HG02763 (cell line): ENCODE results near the gene CCDC24.

Experiments
- ATAC-seq: cut with Tn5 transposase; IDR thresholded peaks from one replicate; pipeline ENCODE4 v1.9.1; 2021; ENCODE audit warnings: mild to moderate bottlenecking, moderate library complexity; ENCODE audit not compliant: unreplicated experiment

Gene CCDC24

DNA sequence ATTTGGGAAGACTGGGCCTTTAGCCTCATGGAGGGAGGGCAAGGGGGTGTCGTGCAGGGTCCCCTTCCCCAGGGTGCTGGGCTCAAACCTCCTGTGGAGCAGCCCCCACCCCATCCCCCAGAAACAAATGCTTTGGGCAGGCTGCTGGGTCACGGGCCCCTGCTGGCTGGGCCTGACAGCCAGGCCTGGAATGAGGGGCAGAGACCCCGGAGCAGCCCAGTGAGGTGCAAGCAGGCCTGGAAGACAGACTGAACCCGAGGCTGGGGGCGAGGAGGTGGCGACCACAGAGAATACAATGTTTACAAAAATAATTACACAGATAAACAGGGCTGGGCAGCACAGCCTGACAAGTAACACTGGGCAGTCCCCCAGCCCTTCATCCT, 5.3 kb downstream of the CCDC24 start:
- no peak for ATAC-seq

DNA sequence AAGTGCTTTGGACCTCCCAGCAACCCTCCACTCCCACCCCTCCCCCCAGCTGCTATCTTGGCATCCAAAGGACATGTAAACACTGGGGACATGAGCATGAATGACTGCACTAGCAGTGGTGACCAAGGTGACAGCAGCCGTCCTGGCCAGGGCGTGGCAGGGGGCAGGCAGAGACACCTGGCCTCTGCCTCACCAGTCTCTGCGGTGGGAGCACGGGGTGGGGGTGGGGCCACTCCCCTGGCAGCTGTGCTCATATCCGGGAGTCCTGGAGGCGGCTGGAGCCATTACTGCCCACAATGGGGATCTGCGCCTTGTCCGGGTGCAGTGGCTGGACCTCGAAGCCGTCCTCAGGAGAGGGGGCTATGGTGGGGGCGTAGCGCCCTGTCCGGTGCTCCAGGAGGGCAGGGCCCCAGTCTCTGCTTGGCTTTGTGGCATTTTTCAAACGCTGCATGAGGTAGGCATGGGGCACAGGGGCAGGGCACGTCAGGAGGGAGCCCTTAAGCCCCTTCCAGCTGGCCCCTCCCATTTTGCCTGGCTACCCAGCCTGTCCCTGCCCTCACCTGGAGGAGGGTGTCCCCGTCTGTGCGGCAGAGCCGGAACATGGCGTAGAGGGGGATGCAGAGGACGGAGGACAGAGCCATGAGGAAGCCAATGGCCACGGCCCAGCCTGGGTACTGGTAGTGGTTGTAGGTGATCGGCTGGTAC, 6.0 kb downstream of the CCDC24 start:
- no peak for ATAC-seq

DNA sequence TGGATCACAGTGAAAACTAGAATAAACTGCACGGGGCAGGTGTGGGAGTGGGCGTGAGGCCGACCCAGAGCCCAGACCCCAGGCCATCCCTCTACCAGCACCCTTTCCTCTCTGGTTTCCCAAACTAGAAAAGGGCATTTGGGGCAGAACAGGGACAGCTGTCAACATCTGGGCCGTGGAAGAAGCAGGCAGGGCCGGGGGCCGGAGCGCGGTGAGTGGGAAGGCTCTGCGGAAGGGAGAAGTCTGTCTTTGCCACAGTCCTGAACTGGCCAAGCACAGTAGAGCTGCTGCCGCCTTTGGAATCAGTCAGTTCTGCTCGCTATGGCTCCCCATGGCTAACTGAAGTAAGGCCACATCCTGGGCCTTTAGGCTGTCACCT, 6.6 kb downstream of the CCDC24 start:
- ATAC-seq: no peak

DNA sequence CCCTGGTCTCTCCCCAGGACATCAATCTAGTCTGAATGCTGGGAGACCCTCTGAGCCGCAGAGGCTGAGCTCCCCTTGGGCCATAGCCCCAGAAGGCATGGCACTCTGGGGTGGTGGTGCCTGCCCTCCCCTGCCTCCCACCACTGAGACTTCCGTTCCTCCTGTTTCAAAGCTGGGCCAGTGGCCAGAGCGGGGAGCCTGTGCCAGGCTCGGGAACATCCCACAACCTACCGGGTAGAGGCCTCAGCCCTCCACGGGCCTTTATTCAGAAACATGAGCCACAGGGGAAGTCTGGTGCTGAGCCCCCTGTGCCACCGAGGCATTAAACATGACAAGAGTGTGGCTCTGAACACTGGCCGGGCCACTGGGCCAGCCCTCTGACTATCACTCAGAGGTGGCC, 8.1 kb downstream of the CCDC24 start:
- ATAC-seq: no peak

DNA sequence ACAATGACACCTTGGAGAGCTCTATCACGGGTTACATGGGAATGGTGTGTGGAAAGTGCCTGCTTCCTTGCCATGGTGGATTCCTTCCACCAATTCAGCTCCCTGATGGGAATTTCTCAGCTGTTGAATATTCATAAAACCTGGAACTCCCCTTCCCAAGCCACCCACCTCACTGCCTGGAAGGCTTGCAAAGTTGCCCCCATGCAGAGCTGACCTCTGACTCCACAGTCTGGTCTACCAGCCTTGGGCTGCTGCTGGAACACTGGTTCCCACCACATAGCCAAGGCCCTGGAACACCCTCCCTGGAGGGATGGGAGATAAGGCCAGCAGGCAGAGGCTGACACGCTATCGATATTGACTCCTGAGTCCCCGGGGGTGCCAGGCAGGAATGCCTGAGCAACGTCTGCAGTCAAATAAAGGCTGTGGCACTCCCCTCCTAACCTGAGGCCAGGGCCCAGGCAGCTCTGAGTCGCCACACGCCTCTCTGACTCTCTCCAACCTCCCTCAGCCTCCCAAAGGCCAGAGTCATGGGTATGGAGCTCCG, 8.8 kb downstream of the CCDC24 start:
- no peak for ATAC-seq

DNA sequence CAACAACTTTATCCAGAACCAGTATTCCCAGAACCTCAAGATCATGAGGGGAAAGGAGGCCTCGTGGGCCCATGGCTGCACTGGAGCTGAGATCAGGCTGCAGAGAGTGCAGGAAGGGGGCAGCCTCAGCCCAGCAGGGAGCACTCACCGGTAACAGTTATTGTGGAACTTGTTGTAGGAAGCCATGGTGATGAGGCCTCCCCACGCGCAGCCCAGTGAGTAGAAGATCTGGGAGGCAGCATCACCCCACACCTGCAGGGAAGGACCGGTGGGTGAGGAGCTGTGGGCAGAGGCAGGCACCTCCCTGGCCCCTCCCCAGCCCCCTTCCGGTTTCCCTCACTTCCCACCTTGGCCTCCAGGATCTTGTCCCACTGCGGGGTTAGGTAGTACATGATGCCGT, 10.8 kb downstream of the CCDC24 start:
- ATAC-seq: no peak

DNA sequence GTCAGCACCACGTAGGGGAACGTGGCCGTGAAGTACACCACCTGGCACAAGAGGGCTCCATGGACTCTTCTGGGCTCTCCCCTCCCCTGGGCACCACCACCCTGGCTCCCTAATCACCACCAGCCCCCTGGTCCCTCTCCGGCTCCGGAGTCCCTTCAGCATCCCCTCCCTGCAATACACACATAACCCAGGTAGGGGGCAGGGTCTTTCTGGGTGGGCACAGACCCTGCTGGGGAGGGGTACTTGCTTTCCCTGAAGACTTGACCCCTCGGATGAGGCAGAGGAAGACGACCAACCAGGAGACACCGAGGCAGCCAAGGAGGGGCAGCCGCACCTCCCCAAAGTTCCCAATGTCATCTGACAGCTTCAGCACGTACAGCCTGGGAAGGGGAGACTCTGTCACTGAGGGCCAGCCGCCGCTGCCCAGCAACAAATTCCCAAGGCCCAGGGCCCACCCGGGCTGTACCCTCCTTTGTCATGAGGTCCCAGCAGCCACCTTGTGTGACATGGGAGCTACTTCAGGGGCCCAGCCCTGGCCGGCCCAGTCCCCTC, 11.3 kb downstream of the CCDC24 start:
- no peak for ATAC-seq

DNA sequence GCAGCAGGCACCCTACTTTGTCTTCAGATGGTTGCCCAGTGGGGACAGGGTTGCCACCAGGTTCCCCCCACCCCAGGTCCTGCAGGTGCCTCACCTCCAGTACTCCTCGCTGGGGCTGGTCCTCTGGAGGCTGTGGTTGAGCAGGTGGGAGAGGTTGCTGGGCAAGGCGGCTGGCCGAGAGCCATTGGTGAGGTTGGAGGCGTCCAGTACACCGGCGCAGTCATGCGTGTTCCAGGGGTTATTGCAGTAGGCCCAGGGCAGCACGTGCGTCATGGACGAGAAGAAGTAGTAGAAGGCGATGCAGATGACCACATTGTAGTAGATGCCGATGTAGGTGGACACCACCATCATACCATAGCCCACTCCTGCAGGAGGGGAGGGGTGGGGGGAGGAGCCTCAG, 16.9 kb downstream of the CCDC24 start:
- no peak for ATAC-seq

DNA sequence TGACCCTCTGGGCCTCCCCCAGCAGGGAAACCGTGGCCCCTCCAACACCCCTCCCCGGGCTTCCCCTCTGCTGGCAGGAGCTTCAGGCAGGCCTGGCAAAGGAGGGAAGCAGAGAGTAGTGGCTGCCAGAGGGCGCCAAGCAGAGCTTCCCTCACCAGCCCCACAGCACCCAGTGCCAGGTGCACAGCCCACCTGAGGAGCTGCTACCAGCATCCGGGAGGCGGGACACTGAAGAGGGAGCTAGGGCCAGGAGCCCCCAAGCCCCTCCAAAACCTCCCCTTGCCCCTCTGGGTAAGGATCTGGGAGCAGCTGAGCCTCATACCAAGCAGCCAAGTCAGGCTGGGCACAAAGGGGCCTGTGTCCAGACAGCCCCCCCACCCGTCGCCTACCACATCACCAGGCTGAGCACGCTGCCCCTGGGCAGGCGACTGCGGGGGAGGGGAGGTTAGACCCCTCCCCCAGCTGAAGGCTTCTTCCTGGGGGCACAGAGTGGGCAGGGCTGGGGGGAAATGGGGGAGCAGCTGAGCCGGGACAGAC, 19.6 kb downstream of the CCDC24 start:
- no peak for ATAC-seq

DNA sequence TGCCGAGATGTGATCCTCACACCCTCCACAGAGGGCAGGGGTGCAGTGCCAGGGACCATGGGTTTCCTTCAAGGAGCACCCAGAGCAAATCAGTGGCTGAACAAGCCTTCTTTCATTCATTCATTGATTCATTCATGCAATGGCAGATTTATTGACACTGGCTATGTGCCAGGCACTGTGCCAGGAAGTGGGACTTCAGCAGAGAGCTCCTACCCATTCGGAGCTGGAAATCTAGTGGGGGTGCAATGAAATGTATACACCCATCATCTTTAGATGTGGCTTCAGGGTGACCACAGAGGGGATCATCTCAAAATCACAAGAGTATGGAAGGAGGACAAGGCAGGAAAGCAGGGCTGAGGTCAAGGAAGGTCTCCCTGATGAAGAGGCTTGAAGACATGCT, 21.0 kb downstream of the CCDC24 start:
- ATAC-seq: no peak

DNA sequence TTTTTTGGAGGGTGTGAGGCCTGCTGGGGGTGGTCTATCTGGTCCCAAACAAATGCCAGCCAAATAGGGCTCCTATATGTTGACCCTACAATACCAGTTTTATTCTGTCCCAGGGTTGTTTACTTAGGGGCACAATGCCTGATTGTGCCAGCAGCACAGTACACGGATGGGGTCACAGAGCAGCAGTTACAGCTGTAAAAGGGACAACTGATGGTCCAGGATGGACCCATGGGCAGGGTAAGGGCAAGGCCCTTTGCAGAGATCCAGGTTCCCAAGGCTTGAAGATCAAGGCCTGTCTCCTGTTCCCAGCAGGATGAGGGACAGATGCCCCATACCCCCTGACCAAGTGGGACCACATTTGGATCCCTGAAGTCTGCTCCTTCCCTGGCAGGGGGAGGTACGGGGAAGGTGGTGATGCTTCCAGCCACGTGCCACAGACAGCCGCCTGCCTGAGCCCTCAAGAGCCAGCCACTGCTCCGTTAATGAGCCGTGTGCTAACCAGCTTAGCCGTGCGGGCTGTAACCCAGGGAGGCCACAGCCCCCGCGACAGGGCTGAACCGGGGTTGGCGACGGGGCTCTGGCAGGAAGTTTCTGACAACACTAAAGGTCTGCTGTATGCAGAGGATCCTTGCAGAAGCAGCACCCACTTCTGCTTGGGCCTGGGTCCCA, 21.7 kb downstream of the CCDC24 start:
- ATAC-seq: no peak

DNA sequence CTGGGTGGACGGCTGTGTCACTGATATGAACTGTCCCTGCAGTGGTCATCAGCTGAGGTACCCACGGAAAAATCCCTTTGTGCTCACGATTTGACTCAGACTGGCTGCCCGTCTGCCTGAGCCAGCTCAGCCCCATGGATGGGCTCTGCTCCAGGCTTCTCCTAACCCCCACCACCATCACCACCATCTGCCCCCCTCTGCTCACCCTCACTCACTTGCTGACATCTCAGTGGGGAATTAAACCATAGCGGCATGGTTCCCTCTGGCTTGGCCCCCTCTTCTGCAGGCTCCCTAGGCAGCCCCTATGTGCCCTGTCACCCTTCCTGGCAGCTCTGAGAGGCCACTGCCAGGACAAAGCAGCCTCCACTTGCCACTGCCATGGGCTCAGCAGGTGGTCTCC, 22.6 kb downstream of the CCDC24 start:
- ATAC-seq: no peak

DNA sequence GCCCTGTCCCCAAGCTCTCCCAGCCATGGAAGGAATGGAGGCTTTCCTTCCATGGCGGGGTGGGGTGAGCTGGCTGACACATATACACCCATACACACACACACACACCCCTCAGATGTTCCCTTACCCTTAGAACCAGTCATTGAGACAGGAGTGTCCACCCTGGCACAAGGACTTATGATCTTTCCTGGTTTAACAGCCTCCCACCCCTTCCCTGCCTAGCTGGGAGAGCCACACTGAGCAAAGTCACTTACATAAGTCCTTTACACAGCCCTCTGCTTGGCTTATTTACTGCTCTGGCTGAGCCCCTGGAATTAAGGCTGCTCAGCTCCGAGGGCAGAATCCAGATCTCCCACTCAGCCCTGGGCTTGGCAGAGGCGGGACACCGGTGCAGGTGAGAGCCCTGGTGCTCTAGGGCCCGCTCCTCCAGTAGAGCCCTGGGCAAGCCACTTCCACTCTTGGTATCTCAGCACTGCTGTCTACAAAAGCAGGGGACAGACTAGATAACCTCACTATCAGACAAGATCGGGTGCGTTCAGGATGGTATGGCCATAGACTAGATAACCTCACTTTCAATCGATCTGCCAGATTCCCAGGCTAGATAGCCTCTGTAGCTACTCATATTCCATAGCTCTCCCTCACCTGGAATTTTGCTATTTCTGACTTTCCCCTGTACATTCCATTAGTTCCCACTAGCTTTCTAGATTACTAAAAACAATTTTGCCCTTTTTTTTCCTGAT, 23.1 kb downstream of the CCDC24 start:
- no peak for ATAC-seq

DNA sequence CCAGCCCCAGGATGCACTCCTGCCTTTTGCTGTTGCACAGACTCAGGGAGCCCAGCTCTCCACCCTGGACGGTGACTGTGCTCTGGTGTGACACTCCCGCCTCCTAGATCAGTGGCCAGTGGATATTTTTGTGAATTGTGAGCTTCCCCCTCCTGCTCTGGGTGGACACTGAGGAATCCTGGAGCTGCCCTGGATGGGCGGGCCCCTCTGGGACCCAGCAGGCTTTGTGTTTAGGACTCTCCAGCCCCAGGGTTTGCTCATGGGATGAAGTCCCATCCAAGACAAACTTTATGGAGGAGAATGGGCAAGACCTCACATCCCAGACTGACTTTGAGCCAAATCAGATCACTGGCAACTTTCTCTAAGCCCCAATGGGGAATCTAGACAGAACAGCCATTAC, 23.8 kb downstream of the CCDC24 start:
- no peak for ATAC-seq

DNA sequence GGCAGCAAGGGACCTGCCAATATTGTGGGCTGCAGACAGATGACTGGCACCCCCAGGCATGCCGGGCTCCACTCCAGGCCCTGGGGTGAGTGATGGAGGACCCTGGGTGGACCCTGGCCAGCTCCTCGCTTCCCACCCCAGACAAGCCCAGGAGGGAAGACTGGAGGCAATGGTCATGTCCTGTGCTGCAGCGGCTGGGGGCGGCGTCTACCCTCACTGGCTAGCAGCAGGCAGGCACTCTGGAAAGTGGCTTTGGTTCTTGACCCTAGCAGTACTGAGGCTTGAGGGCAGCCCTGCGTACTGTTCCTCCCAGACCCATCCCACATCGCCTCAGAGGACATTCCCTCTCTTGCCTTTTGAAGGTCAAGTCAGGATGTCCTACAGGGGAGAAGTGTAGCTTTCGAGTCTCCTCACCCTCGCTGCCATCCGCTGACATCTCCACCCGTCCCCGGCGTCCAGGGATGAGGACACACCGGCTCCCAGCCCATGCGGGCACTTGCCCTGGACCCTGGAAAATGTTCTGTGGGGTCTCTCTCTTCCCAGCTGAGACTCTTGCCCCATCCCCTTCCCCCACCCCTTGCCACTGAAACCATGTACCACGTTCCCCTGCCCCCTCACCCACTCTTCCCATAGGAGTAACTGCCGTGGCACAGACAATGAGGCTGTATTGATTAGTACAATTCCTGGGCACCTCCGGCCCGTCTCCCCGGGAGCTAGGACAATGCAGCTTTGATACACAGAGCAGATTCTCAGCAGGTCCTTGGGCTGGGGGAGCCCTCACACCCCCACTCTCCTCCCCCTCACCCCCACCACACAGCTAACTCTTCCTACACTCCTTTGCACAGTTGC, 24.9 kb downstream of the CCDC24 start:
- ATAC-seq: no peak

DNA sequence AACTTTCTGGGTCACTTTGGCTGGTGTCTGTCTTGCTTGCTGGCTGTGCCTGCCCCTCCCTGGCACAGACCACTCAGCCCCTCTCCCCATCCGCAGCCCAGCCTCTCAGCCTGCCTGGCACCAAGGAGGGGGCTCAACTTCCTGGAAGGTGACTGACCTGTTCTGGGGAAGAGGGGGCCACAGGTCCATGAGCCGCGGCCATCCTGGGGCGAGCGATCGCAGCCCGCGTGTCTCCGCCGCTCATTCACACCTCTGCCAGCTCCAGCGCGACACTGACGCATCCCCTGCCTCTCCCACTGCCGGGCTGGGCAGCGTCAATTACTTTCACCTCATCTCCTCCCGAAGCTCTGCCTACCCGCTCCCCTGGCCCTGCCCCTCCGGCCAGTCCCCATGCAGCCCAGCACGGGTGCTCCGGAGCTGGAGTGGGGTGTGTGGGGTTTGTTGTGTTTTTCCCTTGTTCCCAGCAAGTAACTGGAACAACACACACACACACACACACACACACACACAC, 25.5 kb downstream of the CCDC24 start:
- no peak for ATAC-seq

DNA sequence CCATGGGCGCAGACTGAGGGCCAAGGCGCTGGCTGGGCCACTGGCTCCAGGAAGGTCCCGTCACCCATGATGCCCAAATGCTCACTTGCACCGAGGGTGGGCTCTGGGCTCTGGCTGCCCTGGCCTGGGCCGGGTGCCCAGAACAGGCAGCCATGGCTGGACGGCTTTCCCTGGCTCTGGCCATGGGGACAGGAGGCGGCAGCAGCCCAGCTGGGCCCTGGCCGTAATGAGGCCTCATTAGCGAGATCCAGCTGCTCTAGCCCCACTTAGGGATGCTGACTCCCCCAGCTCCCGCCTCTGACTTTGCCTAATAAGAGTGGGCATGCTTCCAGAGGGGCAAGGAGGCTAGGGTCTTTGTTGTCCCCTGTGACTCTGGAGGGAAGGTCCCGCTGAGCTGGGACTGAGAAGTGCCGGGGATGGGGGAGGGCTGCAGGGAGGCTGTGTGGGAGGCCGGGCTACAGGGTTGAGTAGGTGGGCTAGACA, 28.1 kb downstream of the CCDC24 start:
- ATAC-seq: no peak

DNA sequence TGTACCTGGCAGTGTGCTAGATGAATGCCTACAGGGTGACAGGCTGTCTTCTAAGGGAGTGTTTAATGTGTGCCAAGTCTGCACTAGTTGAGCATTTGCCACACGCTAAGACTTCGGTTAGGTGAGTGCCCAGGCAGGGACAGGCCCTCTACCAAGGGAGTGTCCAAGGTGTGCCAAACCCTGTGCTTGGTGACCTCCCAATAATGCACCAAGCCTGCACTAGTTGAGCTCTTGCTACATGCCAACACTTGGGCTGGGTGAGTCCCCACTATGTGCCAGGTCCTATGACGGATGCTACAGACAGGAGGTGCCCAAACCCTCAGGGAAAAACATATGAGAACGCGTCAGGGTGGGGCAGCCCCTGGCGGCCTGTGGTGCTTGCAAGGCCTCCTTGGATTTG, 29.1 kb downstream of the CCDC24 start:
- no peak for ATAC-seq

DNA sequence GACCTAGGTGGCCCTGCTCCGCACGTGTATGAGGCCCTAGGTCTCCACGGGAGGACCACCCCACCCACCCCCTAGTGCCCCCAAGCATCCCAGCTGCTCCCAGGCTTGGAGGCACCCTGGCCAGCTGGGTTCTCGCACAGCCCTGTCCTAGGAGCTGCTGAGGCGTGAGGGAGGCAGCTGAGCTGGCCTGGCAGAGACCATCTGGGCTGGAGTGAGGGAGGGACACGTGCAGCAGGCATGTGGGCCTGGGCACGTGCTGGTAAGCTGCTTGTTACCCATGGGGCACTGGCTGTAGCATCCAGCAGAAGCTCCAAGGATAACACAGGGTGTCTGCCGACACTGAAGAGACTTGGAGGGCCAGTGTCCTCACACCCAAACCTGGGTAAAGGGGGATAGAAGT, 29.8 kb downstream of the CCDC24 start:
- ATAC-seq: no peak
